NCI-H187 (cell line): Measurements from ENCODE around the gene FRMD8.
A peak's percentile ranks its signal among the peaks of the same experiment; 100 is the strongest.
"Not testable (repeated sequence)": the region's sequence is repeated elsewhere in the genome, so short reads cannot be mapped to it uniquely, and the experiment has no call there.

Source experiments
- DNase-seq, 2 experiments: peaks; one replicate each; lab custom pipeline; 2025; lab: John Stamatoyannopoulos, UW

Gene FRMD8

DNA sequence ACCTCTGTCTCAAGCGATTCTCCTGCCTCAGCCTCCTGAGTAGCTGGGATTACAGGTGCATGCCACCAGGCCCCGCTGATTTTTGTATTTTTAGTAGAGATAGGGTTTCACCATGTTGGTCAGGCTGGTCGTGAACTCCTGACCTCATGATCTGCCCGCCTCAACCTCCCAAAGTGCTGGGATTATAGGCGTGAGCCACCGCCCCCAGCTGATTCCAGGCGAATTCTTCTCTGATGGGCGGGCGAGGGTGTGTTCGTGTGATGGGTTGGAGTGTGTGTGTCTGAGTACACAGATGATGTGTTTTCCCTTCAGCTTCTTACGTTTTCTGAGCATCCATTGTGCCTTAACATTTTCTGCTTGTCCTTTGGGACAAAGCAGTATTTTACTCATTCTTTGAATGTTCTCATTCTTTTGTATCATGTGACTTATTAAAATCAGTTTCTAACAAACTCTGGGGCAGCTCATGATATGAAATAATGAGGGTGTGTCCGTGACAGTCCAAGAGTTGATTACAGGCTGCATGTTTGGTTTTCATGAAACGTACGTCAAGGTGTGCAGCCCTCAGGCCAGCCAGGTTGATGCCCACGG is 26.7 kb downstream of the FRMD8 start:
- not testable (repeated sequence) for DNase-seq

DNA sequence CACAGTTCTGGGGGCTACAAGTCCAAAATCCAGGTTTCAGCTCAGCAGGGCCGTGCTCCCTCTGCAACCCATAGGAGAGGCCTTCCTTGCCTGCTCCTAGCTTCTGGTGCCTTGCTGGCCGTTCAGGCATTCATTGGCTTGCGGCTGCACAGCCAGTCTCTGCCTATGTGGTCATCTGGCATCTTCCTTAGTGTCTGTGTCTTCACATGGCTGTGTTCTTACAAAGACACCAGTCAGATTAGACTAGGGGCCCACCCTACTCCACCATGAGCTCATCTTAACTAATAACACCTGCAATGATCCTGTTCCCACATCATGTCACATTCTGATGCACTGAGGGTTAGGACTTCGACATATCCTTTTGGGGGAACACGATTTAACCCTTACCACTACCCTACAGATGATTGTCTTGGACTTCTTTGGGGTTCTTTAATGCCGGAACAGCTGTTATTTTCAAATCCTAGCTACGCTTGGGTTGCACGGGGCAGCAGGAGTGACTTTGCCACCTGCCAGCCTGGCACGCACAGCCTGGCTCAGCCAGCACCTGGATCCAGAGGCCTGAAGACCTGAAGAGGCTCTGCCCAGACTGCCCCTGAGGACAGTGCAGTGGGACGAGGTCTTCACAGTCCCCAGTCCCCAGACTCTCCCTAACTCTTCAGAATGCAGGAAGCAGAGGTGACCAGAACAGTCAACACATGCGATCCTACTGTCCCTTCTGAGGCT is 28.5 kb downstream of the FRMD8 start:
- DNase-seq, result no peak

DNA sequence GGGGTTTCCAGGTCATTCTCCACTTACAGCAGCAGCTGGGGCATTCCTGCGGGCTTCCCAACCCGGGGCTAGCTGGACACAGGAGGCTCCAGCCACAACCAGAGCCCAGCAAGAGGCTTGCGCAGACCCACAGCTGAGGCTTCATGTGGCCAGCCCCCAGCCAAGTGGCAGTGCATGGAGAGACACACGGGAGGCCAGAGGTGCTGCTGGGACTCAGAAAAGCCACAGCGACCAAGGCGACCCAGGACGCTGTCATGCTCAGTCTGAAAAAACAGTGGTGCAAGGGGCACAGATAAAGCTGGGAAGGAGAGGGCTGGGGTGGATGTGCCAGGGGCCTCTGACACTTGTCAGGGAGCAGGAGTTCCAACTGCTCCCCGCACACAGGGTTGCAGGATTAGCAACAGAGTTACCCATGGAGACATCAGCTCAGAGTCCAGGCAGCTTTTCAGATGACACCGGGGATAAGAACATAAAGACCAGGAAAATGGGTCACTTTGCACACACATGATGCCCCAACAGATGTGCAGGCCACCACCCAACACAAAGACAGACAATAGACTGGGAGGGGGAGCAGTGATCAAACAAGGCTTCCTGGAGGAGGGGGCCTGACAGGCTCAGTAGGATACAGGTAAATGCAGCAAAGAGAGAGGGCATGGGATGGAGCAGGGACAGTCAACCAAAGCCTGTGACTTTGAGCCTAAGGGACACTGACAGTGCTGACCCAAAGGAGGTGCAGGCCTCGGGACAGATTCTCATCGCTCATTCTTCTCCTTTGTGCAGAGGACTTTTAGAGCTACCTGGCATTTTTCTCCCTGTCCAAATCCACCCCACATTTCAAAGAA is 29.3 kb downstream of the FRMD8 start:
- DNase-seq, result no peak

DNA sequence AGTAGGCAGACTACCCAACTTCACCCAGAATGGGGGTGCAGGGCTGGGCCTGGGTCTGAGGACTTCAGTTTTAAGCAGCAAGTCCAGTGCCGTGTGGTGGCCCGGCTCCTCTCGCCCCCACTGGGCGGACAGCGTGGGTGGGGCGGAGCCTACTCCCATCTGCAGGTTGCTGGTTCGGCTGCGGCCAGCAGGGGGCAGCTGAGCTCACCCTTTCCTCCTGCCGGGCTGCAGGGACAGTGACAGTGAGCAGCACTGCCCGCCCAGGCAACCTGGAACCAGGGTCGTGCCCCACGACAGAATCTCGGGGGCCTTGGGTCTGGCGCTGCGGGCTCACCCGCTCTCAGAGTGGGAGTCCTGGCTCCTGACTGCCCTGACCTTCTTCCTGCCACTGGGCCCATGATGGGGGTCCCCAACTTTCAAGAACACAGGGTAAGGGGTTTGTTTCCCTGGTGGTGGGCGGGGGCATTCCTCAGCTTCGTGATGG is 29.9 kb downstream of the FRMD8 start:
- DNase-seq, result peak; percentile 50 to 80

DNA sequence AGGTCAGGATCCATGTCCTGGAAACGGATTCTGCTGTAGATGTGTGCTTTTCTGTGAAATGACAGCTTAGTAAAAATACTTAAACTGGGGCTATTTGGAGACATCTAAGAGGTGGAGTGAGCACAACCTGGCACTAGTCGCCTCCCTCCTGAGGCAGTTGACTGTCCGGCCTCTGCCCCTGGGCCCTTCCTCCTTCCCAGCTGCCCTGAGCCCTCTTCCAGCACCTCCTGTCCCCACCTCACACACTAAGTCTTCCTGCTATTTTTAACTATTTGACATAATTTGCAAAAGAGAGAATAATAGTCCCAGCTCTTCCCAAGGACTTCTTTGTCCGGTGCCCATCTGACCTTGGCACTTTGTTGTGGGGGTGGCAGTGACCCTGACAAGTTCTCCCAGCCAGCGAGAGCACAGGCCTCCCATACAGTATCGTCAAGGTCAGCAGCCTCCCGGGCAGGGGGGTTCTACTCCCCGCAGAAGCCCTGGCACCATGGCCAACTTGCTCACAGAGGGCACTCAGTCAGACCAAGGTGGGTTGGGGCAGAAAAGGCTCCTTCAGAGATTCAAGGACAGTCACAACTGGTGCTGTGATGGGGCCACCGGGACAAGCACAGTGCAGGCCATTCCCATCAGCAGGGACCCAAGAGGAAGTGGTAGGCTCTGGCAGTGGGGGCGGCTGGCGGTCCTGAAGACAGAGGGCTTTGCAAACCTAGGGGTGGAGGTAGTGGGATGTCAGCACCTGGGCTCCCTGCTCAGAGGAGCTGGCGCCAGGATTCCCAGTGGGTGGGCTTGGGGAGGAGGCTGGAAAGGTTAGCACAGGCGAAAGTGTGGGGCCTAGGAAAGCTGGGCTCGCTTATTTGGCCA is 30.6 kb downstream of the FRMD8 start:
- no peak for DNase-seq

DNA sequence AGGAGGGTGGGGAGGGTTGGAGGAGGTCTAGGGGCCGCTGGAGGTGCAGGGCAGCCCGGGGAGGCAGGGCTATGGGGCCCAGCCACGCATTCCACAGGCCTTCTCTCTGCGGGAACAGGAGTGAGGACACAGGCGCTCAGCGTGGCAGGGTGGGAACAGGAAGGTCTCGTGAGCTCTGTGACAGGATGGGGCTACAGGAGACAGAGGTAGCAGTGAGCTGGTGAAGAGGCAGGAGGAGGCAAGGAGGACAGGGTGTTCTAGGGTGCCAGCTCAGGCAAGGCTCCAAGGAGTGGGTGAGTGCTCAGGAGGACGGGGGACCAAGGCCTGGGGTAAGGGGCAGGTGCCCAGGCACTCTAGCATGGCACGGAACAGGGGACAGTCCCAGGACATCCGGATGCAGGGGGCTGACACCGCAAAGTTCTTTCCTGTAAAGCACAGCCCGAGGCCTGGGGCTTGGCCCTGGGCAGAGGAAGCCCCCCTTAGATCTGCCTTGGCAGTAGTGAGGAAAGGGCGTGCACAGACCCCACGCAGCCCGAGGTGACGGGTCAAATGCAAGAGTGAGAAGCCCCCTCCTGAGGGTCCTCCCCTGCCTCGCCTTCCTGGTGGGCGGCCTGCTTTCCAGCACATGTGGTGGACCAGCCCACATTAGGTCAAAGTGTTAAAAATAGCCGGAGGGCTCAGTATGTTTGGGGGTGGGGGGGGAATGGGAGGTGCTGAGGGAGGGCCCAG is 31.4 kb downstream of the FRMD8 start:
- no peak for DNase-seq

DNA sequence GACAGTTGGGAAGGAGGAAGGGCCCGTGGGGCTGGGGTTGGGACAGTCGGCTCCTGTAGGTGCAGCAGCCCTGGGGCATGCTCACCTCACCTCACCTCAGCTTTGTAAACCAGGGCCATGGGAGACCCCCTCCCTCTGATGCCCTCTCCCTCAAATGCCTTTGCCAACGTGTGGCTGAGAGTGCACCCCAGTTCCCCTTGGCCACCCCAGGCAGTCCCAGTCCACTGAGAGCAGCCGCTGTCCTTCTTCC is 31.9 kb downstream of the FRMD8 start:
- DNase-seq, result no peak

DNA sequence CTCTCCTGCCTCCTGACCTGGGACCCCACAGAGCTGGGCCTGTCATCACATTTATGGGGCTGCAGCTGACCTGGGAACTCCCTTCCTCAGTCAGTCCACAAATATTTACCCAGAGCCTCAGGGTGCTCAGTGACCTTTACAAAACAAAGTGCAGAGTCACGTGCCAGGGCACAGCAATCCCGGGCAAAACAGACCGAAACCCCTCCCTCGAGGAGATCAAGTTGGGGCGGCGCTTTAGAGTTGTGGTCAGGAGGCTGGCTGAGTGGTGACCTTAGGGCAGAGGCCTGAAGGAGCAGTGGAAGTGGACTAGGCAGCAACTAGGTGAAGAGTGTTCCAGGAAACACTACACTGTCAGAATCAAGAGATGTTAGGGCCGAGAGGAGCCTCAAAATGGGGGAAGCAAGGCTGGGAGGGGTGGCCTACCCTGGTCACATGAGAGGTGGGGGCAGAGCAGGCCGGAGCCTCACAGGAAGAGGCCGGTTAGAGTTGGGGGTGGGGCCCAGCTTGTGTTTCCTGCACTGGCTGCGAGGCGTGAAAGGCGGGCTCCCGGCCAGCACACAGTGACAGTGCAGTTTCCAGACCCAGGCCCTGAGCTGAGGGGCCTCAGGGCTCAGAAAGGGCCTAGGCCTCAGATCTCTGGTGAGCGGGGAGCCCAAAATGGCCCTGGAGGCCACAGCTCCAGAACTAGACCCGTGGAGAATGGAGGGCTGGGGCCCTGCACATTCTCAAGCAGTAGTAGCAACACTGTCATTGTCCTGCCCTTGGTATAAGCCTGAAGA is 32.4 kb downstream of the FRMD8 start:
- DNase-seq, result peak; percentile 74 to 91

DNA sequence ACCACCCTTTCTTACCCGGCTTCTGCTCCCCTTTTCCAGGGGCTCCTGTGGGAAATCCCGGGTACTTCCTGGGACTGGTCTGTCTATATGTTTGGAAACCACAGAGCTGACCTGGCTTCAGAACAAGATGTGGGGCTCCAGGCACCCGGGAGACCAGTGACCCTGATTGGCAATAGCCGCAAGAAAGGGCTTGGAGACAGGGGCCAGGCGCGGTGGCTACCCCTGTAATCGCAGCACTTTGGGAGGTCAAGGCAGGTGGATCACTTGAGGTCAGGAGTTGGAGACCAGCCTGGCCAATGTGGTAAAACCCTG is 33.0 kb downstream of the FRMD8 start:
- no peak for DNase-seq

DNA sequence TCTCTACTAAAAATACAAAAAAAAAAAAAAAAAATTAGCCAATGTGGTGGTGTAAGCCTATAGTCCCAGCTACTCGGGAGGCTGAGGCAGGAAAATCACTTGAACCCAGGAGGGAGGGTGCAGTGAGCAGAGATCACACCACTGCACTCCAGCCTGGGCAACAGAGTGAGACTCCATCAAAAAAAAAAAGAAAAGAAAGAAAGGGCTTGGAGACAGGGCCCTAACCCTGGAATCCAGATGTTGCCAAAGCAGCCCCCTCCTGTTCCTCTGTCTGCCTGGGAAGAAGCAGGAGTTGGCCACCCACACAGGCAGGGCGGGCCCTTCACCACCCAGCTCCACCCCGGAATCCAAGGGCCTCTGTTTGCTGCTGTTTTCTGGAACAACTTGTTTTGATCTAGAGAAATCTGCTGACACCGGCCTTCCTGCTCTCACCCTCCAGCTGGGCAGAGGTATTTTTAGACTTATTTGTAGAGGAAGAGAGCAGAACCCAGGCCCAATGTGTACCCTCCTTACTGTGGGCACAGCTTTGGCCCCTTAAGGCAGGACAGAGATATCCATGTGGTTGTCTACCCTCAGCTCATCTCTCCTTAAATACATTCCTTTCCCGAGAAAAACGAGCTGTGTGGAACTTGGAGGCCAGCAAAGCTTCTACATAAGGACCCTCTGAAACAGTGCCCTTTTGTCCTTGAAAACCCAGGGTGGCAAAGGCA is 33.5 kb downstream of the FRMD8 start:
- no peak for DNase-seq

DNA sequence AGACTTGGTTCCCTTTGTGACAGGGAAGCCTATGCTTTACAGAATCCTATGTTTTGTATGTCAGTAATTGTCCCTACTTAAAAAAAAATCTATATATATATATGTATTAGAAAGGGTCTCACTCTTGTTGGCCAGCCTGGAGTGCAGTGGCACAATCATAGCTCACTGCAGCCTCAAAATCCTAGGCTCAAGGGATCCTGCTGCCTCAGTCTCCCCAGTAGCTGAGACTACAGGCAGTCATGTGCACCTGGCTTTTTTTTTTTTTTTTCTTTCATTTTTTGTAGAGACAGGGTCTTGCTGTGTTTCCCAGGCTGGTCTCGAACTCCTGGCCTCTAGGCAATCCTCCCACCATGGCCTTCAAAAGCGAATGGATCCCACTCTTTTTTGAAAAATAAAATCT is 34.1 kb downstream of the FRMD8 start:
- no peak for DNase-seq

DNA sequence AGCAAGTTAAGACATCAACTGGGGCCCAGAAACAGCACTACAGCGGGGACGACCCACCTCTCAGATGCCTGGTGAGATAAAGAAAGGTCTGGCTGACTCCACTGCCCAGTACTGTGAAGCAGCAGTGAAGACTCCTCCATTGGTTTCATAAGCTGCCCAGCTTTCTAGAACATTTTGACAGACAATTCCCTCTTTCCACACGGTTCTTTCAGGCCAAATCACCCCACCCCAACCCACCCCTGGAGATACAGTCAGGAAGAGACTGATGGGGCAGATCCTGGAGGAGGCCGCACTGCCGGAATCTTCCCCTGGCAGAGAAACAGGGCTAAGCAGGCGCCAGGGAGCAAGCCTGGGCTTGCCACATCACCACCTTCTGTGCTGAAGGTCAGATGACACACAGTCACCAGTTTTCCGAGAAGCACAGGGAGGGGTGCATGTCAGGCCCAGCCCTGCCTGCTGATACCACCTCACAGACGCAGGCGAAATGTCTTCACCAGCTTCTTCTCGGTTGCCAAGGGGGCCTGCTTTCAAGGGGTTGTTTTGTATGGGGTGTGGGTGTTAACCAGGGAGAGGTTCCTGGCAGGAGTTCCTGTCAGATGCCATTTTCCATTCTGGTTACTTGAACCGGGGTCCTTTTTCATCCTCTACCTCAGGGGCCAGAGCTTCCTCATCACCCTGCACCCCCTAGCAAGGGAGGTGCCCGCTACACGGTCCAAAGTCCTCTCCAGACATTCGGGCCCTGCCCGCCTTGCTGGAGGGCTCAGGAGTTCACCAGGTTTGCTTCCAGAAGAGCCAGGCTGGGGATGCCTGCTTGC is 34.7 kb downstream of the FRMD8 start:
- DNase-seq, result peak; percentile 46 to 73

DNA sequence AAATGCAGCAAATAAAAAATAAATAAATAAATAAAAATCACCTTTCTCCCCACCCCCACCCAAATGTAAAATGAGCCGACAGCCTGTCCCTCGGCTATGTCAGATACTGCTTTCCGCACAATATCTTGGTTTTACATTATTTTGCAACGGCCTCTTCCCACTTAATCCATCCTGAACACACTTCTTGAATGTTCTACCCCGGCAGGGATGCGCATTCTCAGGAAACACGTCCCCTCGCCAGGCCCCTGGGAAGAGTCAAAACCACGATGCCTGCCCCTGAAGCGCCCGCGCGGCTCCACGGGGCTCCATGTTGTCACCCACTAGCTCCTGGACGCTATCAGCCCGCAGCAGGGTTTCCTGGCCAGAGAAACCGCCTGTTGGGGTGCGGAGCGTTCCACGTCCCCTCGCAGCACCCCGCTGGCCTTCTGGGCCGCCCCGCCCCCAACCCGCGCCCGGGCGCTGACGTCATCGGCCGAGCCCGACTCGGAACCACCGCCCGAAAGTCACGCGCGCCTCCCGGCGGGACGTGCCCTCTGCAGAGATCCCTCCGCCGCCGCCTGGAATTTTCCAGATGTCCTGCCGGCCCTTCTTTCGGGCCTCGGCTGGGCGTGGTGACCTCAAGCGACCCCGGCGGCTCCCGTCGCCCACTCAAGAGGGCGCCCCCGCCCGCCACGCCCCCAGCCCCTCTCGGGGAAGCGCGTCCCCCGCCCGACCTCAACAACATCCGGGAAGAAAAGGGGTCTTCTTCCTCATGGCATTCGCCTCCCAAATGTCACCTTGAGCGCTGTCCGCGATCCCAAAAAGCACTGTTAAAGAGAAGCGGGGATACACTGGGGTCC is 35.6 kb downstream of the FRMD8 start:
- peak; percentile 61 to 86 for DNase-seq

DNA sequence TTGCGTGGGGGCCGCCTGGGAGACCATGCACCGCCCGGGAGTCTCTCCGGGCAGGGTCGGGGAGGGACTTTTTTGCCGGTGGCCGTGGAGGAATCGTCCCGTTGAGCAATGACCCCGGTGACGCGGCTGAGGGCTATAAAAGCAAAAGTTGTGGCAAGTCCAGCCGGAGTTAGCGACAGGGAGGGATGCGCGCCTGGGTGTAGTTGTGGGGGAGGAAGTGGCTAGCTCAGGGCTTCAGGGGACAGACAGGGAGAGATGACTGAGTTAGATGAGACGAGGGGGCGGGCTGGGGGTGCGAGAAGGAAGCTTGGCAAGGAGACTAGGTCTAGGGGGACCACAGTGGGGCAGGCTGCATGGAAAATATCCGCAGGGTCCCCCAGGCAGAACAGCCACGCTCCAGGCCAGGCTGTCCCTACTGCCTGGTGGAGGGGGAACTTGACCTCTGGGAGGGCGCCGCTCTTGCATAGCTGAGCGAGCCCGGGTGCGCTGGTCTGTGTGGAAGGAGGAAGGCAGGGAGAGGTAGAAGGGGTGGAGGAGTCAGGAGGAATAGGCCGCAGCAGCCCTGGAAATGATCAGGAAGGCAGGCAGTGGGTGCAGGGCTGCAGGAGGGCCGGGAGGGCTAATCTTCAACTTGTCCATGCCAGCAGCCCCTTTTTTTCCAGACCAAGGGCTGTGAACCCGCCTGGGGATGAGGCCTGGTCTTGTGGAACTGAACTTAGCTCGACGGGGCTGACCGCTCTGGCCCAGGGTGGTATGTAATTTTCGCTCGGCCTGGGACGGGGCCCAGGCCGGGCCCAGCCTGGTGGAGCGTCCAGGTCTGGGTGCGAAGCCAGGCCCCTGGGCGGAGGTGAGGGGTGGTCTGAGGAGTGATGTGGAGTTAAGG is 36.4 kb downstream of the FRMD8 start, which contains the start of gene NEAT1:
NEAT1 (plus strand) TSS at position 166 of the 883 bp plus-strand sequence.
- DNase-seq, result peak; percentile 61

DNA sequence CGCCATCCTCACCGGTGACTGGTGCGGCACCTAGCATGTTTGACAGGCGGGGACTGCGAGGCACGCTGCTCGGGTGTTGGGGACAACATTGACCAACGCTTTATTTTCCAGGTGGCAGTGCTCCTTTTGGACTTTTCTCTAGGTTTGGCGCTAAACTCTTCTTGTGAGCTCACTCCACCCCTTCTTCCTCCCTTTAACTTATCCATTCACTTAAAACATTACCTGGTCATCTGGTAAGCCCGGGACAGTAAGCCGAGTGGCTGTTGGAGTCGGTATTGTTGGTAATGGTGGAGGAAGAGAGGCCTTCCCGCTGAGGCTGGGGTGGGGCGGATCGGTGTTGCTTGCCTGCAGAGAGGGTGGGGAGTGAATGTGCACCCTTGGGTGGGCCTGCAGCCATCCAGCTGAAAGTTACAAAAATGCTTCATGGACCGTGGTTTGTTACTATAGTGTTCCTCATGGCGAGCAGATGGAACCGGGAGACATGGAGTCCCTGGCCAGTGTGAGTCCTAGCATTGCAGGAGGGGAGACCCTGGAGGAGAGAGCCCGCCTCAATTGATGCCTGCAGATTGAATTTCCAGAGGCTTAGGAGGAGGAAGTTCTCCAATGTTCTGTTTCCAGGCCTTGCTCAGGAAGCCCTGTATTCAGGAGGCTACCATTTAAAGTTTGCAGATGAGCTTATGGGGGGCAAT is 37.2 kb downstream of the FRMD8 start:
- DNase-seq, result peak in 1 of 2 experiments; percentile 43

DNA sequence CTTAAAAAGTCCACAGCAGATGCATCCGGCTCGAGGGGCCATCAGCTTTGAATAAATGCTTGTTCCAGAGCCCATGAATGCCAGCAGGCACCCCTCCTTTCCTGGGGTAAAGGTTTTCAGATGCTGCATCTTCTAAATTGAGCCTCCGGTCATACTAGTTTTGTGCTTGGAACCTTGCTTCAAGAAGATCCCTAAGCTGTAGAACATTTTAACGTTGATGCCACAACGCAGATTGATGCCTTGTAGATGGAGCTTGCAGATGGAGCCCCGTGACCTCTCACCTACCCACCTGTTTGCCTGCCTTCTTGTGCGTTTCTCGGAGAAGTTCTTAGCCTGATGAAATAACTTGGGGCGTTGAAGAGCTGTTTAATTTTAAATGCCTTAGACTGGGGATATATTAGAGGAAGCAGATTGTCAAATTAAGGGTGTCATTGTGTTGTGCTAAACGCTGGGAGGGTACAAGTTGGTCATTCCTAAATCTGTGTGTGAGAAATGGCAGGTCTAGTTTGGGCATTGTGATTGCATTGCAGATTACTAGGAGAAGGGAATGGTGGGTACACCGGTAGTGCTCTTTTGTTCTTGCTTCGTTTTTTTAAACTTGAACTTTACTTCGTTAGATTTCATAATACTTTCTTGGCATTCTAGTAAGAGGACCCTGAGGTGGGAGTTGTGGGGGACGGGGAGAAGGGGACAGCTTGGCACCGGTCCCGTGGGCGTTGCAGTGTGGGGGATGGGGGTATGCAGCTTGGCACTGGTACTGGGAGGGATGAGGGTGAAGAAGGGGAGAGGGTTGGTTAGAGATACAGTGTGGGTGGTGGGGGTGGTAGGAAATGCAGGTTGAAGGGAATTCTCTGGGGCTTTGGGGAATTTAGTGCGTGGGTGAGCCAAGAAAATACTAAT is 38.0 kb downstream of the FRMD8 start:
- no peak for DNase-seq
